Neuronal stem cell (in vitro differentiated cells): ENCODE results near the gene USP20.

ENCODE experiments used
- DNase-seq: peaks from one replicate; pipeline ENCODE4 v3.0.0-alpha.2; 2013; ENCODE audit warnings: low spot score
- H2AFZ ChIP-seq: one replicate; pipeline ENCODE4 v1.6.1; 2013; ENCODE audit warnings: mild to moderate bottlenecking, low read length, inconsistent platforms
- H2AK5ac ChIP-seq: 2 replicates; pipeline ENCODE4 v1.6.1; 2013; ENCODE audit warnings: low read depth, mild to moderate bottlenecking, inconsistent platforms, low read length, moderate library complexity, mixed read lengths
- H2BK120ac ChIP-seq: 2 replicates; pipeline ENCODE4 v1.6.1; 2013; ENCODE audit warnings: low read depth, mild to moderate bottlenecking, inconsistent platforms, low read length, moderate library complexity, mixed read lengths
- H2BK12ac ChIP-seq: one replicate; pipeline ENCODE4 v1.6.1; 2013; ENCODE audit warnings: low read length, inconsistent platforms
- H2BK15ac ChIP-seq: 2 replicates; pipeline ENCODE4 v1.6.1; 2013; ENCODE audit warnings: mild to moderate bottlenecking, low read length, inconsistent platforms, mixed read lengths
- H2BK5ac ChIP-seq: one replicate; pipeline ENCODE4 v1.6.1; 2013; ENCODE audit warnings: inconsistent platforms, mild to moderate bottlenecking, low read length, moderate library complexity
- H3K14ac ChIP-seq: one replicate; pipeline ENCODE4 v1.6.1; 2013; ENCODE audit warnings: low read length, inconsistent platforms
- H3K18ac ChIP-seq: 2 replicates; pipeline ENCODE4 v1.6.1; 2013; ENCODE audit warnings: low read length, inconsistent platforms
- H3K23ac ChIP-seq: 2 replicates; pipeline ENCODE4 v1.6.1; 2013; ENCODE audit warnings: low read depth, mild to moderate bottlenecking, mixed read lengths, low read length, inconsistent platforms; ENCODE audit not compliant: poor library complexity
- H3K27ac ChIP-seq: replicated peaks from 3 replicates; pipeline ENCODE4 v1.5.1; 2013; ENCODE audit warnings: low read length, inconsistent platforms
- H3K27me3 ChIP-seq, 3 experiments: 2 replicates each; pipeline ENCODE4 v1.6.1; 2013; ENCODE audit warnings: low read length in 3 of 3, mild to moderate bottlenecking in 2 of 3, inconsistent platforms in 1 of 3, low read depth in 1 of 3, mixed read lengths in 1 of 3, moderate library complexity in 1 of 3; ENCODE audit not compliant: control insufficient read depth in 3 of 3, insufficient read depth in 3 of 3
- H3K36me3 ChIP-seq, 2 donors: replicated peaks in 1 of 2; 2 replicates each; pipeline ENCODE4 v1.6.1; 2013; ENCODE audit warnings: low read length in 2 of 2; ENCODE audit not compliant: control insufficient read depth in 2 of 2, insufficient read depth in 2 of 2
- H3K4ac ChIP-seq: 2 replicates; pipeline ENCODE4 v1.6.1; 2013; ENCODE audit warnings: inconsistent platforms, mild to moderate bottlenecking, low read length, moderate library complexity
- H3K4me1 ChIP-seq, 2 donors: 1 replicate in 1 of 2; 2 replicates in 1 of 2; pipeline ENCODE4 v1.6.1; 2013; ENCODE audit warnings: low read length in 2 of 2, low read depth in 1 of 2; ENCODE audit not compliant: control insufficient read depth in 2 of 2, insufficient read depth in 1 of 2
- H3K4me2 ChIP-seq: one replicate; pipeline ENCODE4 v1.6.1; 2013; ENCODE audit warnings: mild to moderate bottlenecking, low read length, inconsistent platforms; ENCODE audit not compliant: insufficient read depth, poor library complexity, severe bottlenecking
- H3K4me3 ChIP-seq, 2 donors: 2 replicates each; pipeline ENCODE4 v1.5.1; 2013; ENCODE audit warnings: low read length in 2 of 2, mild to moderate bottlenecking in 2 of 2, inconsistent platforms in 1 of 2, moderate library complexity in 1 of 2
- H3K79me1 ChIP-seq: one replicate; pipeline ENCODE4 v1.6.1; 2013; ENCODE audit warnings: low read depth, mild to moderate bottlenecking, inconsistent platforms, low read length, moderate library complexity
- H3K9ac ChIP-seq: one replicate; pipeline ENCODE4 v1.6.1; 2013; ENCODE audit warnings: mild to moderate bottlenecking, low read depth, low read length, inconsistent platforms; ENCODE audit not compliant: poor library complexity
- H3K9me3 ChIP-seq, 2 donors: replicated peaks in 1 of 2; 2 replicates each; pipeline versions ENCODE3 to v1.6.1; 2013; ENCODE audit warnings: low read length in 2 of 2, mild to moderate bottlenecking in 2 of 2, inconsistent platforms in 1 of 2, low read depth in 1 of 2, mixed read lengths in 1 of 2, moderate library complexity in 1 of 2; ENCODE audit not compliant: control insufficient read depth in 2 of 2, insufficient read depth in 1 of 2
- H4K8ac ChIP-seq: one replicate; pipeline ENCODE4 v1.6.1; 2013; ENCODE audit warnings: low read depth, mild to moderate bottlenecking, inconsistent platforms, low read length, moderate library complexity
- H4K91ac ChIP-seq: one replicate; pipeline ENCODE4 v1.6.1; 2013; ENCODE audit warnings: low read length, low read depth, mild to moderate bottlenecking, inconsistent platforms; ENCODE audit not compliant: poor library complexity
- WGBS, 2 donors: extraction: QIAGEN DNeasy Blood & Tissue Kit; methylation state at CpG; one replicate each; pipeline ENCODE4 v1.1.7; 2013; ENCODE audit warnings: missing lambda C conversion rate in 2 of 2, mixed read lengths in 1 of 2; ENCODE audit not compliant: insufficient read length in 2 of 2, insufficient replicate concordance in 1 of 2; ENCODE audit errors: extremely low coverage in 2 of 2; 5-methylcytosine and 5-hydroxymethylcytosine counted together

USP20 gene

GRCh38 chr9:129803676-129804060, 31.6 kb upstream of the USP20 start:
- peak; percentile 24 for DNase-seq
- Histone ChIP-seq H3K18ac (no peak overlapping the region), H3K4me1 (peaks cover 3% of the 10 kb centered on the region in 2 donors), H3K4ac (no peak overlapping the region), H2BK5ac (no peak overlapping the region), H3K27me3 (no peaks in the 10 kb centered on the region), H2BK15ac (no peak overlapping the region), H2BK120ac (no peak overlapping the region), H3K4me2 (peak overlapping the region; percentile 74), H3K14ac (no peak overlapping the region), H2BK12ac (no peak overlapping the region), H3K36me3 (peaks cover 7 to 29% of the 10 kb centered on the region in 2 donors), H3K23ac (no peak overlapping the region), H4K8ac (no peak overlapping the region), H3K9me3 (no peaks in the 10 kb centered on the region), H3K27ac (no peak overlapping the region), H2AK5ac (no peak overlapping the region), H3K4me3 (peak overlapping the region; percentile 96 to 100), H4K91ac (no peak overlapping the region), H2AFZ (peak overlapping the region; percentile 100), H3K79me1 (peaks cover 7% of the 10 kb centered on the region), H3K9ac (no peak overlapping the region)
- no CpG with 5 or more reads among the region's 14 CpGs for WGBS, 2 donors

- no peak overlapping the region for H3K18ac ChIP-seq
- no peak overlapping the region for H3K14ac ChIP-seq
- no peak overlapping the region for H4K8ac ChIP-seq
- H2BK120ac ChIP-seq, result no peak overlapping the region
- DNase-seq, result no peak
- H3K23ac ChIP-seq, result no peak overlapping the region
- H2BK12ac ChIP-seq, result no peak overlapping the region
- no peak overlapping the region for H2AFZ ChIP-seq
- no peak overlapping the region for H4K91ac ChIP-seq
- H3K4me2 ChIP-seq, result no peak overlapping the region
- peaks cover 14 to 51% of the 10 kb centered on the region in 2 donors for H3K36me3 ChIP-seq
- H3K4me1 ChIP-seq, result peaks cover 3% of the 10 kb centered on the region in 2 donors
- no peak overlapping the region for H2BK5ac ChIP-seq
- H3K9ac ChIP-seq, result no peak overlapping the region
- H2AK5ac ChIP-seq, result no peak overlapping the region
- H3K4me3 ChIP-seq, result no peak overlapping the region
- H3K79me1 ChIP-seq, result peaks cover 7% of the 10 kb centered on the region
- no peak overlapping the region for H3K27ac ChIP-seq
- H3K27me3 ChIP-seq, result no peaks in the 10 kb centered on the region
- H3K4ac ChIP-seq, result no peak overlapping the region
- H2BK15ac ChIP-seq, result no peak overlapping the region
- no CpG with 5 or more reads among the region's 4 CpGs for WGBS, 2 donors
- H3K9me3 ChIP-seq, result no peaks in the 10 kb centered on the region
These were observed 29.2 kb upstream of the USP20 start for GRCh38 chr9:129806061-129806460.

GRCh38 chr9:129809346-129809745, 25.9 kb upstream of the USP20 start:
- peaks cover 1% of the 10 kb centered on the region for H3K79me1 ChIP-seq
- no peak overlapping the region for H3K23ac ChIP-seq
- H2BK12ac ChIP-seq, result no peak overlapping the region
- H3K4me3 ChIP-seq, result no peak overlapping the region
- no peak overlapping the region for H3K27ac ChIP-seq
- H2AK5ac ChIP-seq, result no peak overlapping the region
- no peak overlapping the region for H2BK15ac ChIP-seq
- H3K4ac ChIP-seq, result no peak overlapping the region
- no peaks in the 10 kb centered on the region for H3K4me1 ChIP-seq
- no peak overlapping the region for H3K18ac ChIP-seq
- H3K27me3 ChIP-seq, result no peaks in the 10 kb centered on the region
- no peak overlapping the region for H4K8ac ChIP-seq
- no peaks in the 10 kb centered on the region for H3K9me3 ChIP-seq
- H3K36me3 ChIP-seq, result peaks cover 23 to 81% of the 10 kb centered on the region in 2 donors
- DNase-seq, result no peak
- no peak overlapping the region for H3K9ac ChIP-seq
- no peak overlapping the region for H2BK120ac ChIP-seq
- WGBS, 2 donors, result no CpG with 5 or more reads among the region's 11 CpGs
- no peak overlapping the region for H2BK5ac ChIP-seq
- H3K4me2 ChIP-seq, result no peak overlapping the region
- no peak overlapping the region for H2AFZ ChIP-seq
- H3K14ac ChIP-seq, result no peak overlapping the region
- no peak overlapping the region for H4K91ac ChIP-seq

GRCh38 chr9:129810116-129810515, 25.1 kb upstream of the USP20 start:
- Histone ChIP-seq H3K27me3 (no peaks in the 10 kb centered on the region), H4K91ac (no peak overlapping the region), H3K4me2 (no peak overlapping the region), H2BK15ac (no peak overlapping the region), H2BK120ac (no peak overlapping the region), H2BK12ac (no peak overlapping the region), H2BK5ac (no peak overlapping the region), H3K4me1 (no peaks in the 10 kb centered on the region), H3K4me3 (no peak overlapping the region), H4K8ac (no peak overlapping the region), H3K36me3 (peaks cover 26 to 86% of the 10 kb centered on the region in 2 donors), H2AK5ac (no peak overlapping the region), H3K23ac (no peak overlapping the region), H2AFZ (no peak overlapping the region), H3K9ac (no peak overlapping the region), H3K14ac (no peak overlapping the region), H3K4ac (no peak overlapping the region), H3K9me3 (no peaks in the 10 kb centered on the region), H3K79me1 (peaks cover under 1% of the 10 kb centered on the region), H3K27ac (no peak overlapping the region), H3K18ac (no peak overlapping the region)
- no peak for DNase-seq
- no CpG with 5 or more reads among the region's 11 CpGs for WGBS, 2 donors
